ENCODE results near the gene SERPINA4. TPM values are rescaled to one million over a fixed set of nuclear protein-coding genes. Genes with fewer than 3 reads are reported as not detected.

The SERPINA4 gene
- total and polyA plus RNA-seq, 9 of the 15 experiments (the other 6 are each of a cell fraction or from before 2014, with no cell fraction given) = not detected

DNA sequence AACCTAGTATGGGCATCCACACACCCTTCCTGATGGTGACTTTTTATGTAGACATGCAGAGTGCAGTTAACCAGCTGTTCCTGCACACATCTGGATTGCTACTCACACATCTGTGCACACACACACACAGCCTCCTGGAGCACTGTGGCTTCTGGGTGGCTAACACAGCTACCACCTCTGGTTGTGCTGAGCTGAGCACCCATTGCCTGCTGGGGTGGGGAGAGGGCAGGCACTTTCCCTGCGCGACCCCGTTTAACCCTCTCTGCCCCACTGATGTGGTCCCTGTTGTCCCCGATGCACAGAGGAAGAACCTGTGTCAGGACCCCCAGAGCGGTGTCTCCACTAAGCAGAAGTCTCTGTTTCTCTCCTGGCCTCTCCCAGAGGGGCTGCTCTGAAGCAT lies 36.5 kb downstream of the SERPINA4 start (continued):
- TF ChIP-seq, protein P1, sequence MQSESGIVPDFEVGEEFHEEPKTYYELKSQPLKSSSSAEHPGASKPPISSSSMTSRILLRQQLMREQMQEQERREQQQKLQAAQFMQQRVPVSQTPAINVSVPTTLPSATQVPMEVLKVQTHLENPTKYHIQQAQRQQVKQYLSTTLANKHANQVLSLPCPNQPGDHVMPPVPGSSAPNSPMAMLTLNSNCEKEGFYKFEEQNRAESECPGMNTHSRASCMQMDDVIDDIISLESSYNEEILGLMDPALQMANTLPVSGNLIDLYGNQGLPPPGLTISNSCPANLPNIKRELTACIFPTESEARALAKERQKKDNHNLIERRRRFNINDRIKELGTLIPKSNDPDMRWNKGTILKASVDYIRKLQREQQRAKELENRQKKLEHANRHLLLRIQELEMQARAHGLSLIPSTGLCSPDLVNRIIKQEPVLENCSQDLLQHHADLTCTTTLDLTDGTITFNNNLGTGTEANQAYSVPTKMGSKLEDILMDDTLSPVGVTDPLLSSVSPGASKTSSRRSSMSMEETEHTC (IDR thresholded peaks at IDR 0.05) = no peak
- TF ChIP-seq TRIM24 (IDR thresholded peaks at IDR 0.05) (no peak), ARHGAP35 (IDR thresholded peaks at IDR 0.05; ENCODE audit: partially characterized antibody) (no peak), GATAD2B (IDR thresholded peaks at IDR 0.05; ENCODE audit: borderline replicate concordance) (no peak), ZNF778 (CRISPR knock-in tag; IDR thresholded peaks at IDR 0.05) (no peak), NFXL1 (CRISPR knock-in tag; IDR thresholded peaks at IDR 0.05) (no peak), POLR2A (conservative IDR thresholded peaks at IDR 0.05) (no peak), ATF7 (IDR thresholded peaks at IDR 0.05) (no peak), ZNF699 (CRISPR knock-in tag; IDR thresholded peaks at IDR 0.05; ENCODE audit: insufficient replicate concordance) (no peak)
- TF ChIP-seq, protein P2, sequence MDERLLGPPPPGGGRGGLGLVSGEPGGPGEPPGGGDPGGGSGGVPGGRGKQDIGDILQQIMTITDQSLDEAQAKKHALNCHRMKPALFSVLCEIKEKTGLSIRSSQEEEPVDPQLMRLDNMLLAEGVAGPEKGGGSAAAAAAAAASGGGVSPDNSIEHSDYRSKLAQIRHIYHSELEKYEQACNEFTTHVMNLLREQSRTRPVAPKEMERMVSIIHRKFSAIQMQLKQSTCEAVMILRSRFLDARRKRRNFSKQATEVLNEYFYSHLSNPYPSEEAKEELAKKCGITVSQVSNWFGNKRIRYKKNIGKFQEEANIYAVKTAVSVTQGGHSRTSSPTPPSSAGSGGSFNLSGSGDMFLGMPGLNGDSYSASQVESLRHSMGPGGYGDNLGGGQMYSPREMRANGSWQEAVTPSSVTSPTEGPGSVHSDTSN (CRISPR knock-in tag; IDR thresholded peaks at IDR 0.05; ENCODE audit: low read depth) = no peak
- TF ChIP-seq, protein P2 (tag; conservative IDR thresholded peaks at IDR 0.05; ENCODE audit: low read depth) = no peak
- TF ChIP-seq, protein P3, sequence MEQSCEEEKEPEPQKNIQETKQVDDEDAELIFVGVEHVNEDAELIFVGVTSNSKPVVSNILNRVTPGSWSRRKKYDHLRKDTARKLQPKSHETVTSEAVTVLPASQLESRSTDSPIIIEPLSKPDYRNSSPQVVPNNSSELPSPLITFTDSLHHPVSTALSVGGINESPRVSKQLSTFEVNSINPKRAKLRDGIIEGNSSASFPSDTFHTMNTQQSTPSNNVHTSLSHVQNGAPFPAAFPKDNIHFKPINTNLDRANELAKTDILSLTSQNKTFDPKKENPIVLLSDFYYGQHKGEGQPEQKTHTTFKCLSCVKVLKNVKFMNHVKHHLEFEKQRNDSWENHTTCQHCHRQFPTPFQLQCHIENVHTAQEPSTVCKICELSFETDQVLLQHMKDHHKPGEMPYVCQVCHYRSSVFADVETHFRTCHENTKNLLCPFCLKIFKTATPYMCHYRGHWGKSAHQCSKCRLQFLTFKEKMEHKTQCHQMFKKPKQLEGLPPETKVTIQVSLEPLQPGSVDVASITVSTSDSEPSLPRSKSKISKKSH (CRISPR knock-in tag; IDR thresholded peaks at IDR 0.05) = no peak
